ENCODE data around the gene AFMID. TPM values are rescaled to one million over a fixed set of nuclear protein-coding genes. Genes with fewer than 3 reads are reported as not detected.

The AFMID gene
- total and polyA plus RNA-seq, 8 donors: 30.7 to 53.7 (median 34.0) TPM

- no peak for DNase-seq
- WGBS, 2 donors: 53 to 68% methylated on average over 5 of the region's 5 CpGs
- H3K9me3 ChIP-seq: no peaks in the 10 kb centered on the region
- FAIRE-seq: no peak
- ATAC-seq: no peak
- H3K4me1 ChIP-seq: peaks cover 9 to 28% (median 15%) of the 10 kb centered on the region in 3 donors
- intact Hi-C loops (cut with DNase I): no loop called here
- H3K27me3 ChIP-seq: no peaks in the 10 kb centered on the region
- TF ChIP-seq, protein P1, sequence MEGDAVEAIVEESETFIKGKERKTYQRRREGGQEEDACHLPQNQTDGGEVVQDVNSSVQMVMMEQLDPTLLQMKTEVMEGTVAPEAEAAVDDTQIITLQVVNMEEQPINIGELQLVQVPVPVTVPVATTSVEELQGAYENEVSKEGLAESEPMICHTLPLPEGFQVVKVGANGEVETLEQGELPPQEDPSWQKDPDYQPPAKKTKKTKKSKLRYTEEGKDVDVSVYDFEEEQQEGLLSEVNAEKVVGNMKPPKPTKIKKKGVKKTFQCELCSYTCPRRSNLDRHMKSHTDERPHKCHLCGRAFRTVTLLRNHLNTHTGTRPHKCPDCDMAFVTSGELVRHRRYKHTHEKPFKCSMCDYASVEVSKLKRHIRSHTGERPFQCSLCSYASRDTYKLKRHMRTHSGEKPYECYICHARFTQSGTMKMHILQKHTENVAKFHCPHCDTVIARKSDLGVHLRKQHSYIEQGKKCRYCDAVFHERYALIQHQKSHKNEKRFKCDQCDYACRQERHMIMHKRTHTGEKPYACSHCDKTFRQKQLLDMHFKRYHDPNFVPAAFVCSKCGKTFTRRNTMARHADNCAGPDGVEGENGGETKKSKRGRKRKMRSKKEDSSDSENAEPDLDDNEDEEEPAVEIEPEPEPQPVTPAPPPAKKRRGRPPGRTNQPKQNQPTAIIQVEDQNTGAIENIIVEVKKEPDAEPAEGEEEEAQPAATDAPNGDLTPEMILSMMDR (IDR thresholded peaks at IDR 0.05): no peak
- peak overlapping the region in 1 of 4 donors; percentile 93 for H3K27ac ChIP-seq
- no peak overlapping the region for H3K4me3 ChIP-seq
- peaks cover 0 to 2% (median under 1%) of the 10 kb centered on the region in 3 donors for H3K36me3 ChIP-seq
Observed at GRCh38 chr17:78196716-78197115, 9.6 kb downstream of the AFMID start.

GRCh38 chr17:78197147-78197832 lies 10.1 kb downstream of the AFMID start:
- WGBS, 2 donors: 53 to 63% methylated on average over 9 of the region's 9 CpGs
- Histone ChIP-seq H3K9me3 (no peaks in the 10 kb centered on the region), H3K36me3 (peaks cover 0 to 2% (median 0%) of the 10 kb centered on the region in 3 donors), H3K4me1 (peaks cover 9 to 28% (median 15%) of the 10 kb centered on the region in 3 donors), H3K27me3 (no peaks in the 10 kb centered on the region), H3K4me3 (no peak overlapping the region), H3K27ac (peak overlapping the region in 2 of 4 donors; percentile 87 to 93)
- FAIRE-seq (no peak), DNase-seq (peak in 4 of 6 donors; percentile 43 to 62 (median 53)), ATAC-seq (peak; percentile 32 to 71 (median 46))
- TF ChIP-seq, protein P1 (IDR thresholded peaks at IDR 0.05): no peak
- intact Hi-C loops (cut with DNase I): no loop called here

DNA sequence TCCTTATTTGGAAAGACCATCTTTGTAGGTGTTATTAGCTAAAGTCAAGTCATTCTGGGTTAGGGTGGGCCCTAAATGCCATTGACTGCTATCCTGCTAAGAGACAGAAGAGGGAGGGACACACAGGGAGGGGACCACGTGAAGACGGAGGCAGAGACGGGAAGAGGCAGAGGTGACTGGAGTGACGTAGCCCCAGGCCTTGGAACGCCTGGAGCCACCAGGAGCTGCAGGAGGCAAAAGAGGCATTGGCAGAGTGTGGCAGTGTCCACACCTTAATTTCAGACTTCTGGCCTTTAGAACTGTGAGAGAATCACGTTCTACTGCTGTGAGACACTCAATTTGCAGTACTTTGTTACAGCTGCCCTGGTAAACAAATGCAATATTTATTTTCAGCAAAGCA lies 13.3 kb downstream of the AFMID start:
- intact Hi-C loops (cut with DNase I): no loop called here
- WGBS, 2 donors: 86 to 90% methylated on average over 6 of the region's 6 CpGs
- ATAC-seq: no peak
- FAIRE-seq: no peak
- no peak overlapping the region for H3K4me3 ChIP-seq
- peaks cover 0 to 10% (median 2%) of the 10 kb centered on the region in 3 donors for H3K36me3 ChIP-seq
- DNase-seq: peak in 1 of 6 donors; percentile 14
- no peak overlapping the region for H3K27ac ChIP-seq
- peaks cover 9 to 28% (median 15%) of the 10 kb centered on the region in 3 donors for H3K4me1 ChIP-seq
- no peaks in the 10 kb centered on the region for H3K27me3 ChIP-seq
- no peaks in the 10 kb centered on the region for H3K9me3 ChIP-seq
- TF ChIP-seq, protein P1 (IDR thresholded peaks at IDR 0.05): no peak

DNA sequence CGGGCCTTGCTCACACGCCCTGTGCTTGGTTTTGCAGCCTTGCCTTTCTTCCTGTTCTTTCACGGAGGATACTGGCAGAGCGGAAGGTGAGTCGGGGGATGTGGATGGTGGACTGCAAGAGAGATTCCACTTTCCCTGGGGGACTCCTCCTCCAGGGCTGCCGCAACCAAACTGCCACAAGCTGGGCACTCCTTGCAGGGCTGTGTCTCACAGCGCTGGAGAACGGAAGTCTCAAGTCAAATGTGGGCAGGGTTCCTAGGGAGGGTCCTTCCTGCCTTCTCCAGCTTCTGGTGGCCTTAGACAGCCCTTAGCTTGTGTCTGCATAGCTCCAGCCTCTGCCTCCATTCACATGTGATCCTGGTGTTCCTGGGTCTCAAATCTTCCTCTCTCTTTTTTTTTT lies 15.5 kb downstream of the AFMID start:
- WGBS, 2 donors: 91 to 97% methylated on average over 8 of the region's 8 CpGs
- no peak overlapping the region for H3K27ac ChIP-seq
- TF ChIP-seq, protein P1 (IDR thresholded peaks at IDR 0.05): no peak
- H3K36me3 ChIP-seq: peaks cover 0 to 10% (median 0%) of the 10 kb centered on the region in 3 donors
- no peak for FAIRE-seq
- no peak overlapping the region for H3K4me3 ChIP-seq
- ATAC-seq: no peak
- no peak for DNase-seq
- H3K9me3 ChIP-seq: no peaks in the 10 kb centered on the region
- peaks cover 9 to 17% (median 15%) of the 10 kb centered on the region in 3 donors for H3K4me1 ChIP-seq
- no peaks in the 10 kb centered on the region for H3K27me3 ChIP-seq
- intact Hi-C loops (cut with DNase I): no loop called here
